Right atrium auricular region (tissue), 2 donors: ENCODE data around the gene ELOVL7. TPM values are rescaled to one million over a fixed set of nuclear protein-coding genes. Genes with fewer than 3 reads are reported as not detected.

Experiments
- DNase-seq: peaks from one replicate; pipeline ENCODE4 v3.0.0-alpha.2; 2019; ENCODE audit warnings: low spot score
- H3K27ac ChIP-seq, 2 donors: fragments of 200-600 bp; sonication (generic); 1 replicate in 1 of 2; 2 replicates in 1 of 2; pipeline ENCODE4 v1.5.1; 2016 to 2019
- H3K27me3 ChIP-seq, 2 donors: fragments of 200-600 bp; sonication (generic); one replicate each; pipeline versions ENCODE4 v1.5.1 to v1.6.0; 2017 to 2019
- H3K36me3 ChIP-seq: fragments of 200-600 bp; sonication (generic); one replicate; pipeline ENCODE4 v1.5.1; 2016
- H3K4me1 ChIP-seq, 2 donors: fragments of 200-600 bp; sonication (generic); one replicate each; pipeline versions ENCODE4 v1.5.1 to v1.6.0; 2017 to 2019
- H3K4me3 ChIP-seq, 2 donors: fragments of 200-600 bp; sonication (generic); 1 replicate in 1 of 2; 2 replicates in 1 of 2; pipeline ENCODE4 v1.5.1; 2017 to 2019; ENCODE audit warnings: mild to moderate bottlenecking in 1 of 2, moderate library complexity in 1 of 2
- H3K9me3 ChIP-seq, 2 donors: fragments of 200-600 bp; sonication (generic); one replicate each; pipeline ENCODE4 v1.5.1; 2019
- CTCF ChIP-seq, 2 donors: fragments of 200-600 bp; sonication (generic); IDR thresholded peaks; one replicate each; pipeline ENCODE4 v1.5.1; 2019; ENCODE audit warnings: antibody characterized with exemption in 2 of 2
- total RNA-seq, 2 donors: library from RNA; depleted of rRNA; stranded (reverse); fragments of >200 nt; gene quantifications; one replicate each; pipeline ENCODE4 v1.1.0, GENCODE V29; 2016

ELOVL7 gene
- total RNA-seq, 2 donors from 2014 or later = 0.43 to 1.5 TPM

DNA sequence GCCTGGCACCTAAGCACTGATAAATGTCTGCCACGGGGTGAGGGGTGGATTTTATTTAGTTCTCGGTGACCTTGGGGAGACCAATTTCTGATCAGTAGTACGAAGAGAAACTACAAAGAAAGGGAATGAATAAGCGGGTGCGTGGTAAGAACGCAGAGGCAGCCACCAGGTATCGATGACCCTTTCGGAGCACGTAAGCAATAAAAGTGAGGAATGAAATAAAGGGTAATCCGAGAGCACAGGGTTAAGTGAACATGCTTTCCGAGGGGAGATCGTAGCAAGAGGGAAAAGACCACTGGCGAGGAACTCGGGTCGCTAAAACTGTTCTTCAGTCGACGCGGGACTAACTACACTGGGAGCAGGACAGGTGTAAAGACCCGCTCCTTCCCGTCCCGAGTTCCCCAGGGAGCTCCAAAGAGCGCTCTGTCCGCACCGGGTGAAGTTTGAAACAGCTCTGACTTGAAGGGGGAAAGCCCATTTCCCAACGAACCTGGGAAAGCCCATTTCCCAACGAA lies 1.1 kb downstream of the ELOVL7 start:
- H3K27me3 ChIP-seq = no peaks in the 10 kb centered on the region
- H3K9me3 ChIP-seq = no peaks in the 10 kb centered on the region
- peaks cover 0 to 13% of the 10 kb centered on the region in 2 donors for H3K4me1 ChIP-seq
- H3K36me3 ChIP-seq = no peaks in the 10 kb centered on the region
- DNase-seq = no peak
- no peak for TF ChIP-seq CTCF (IDR thresholded peaks at IDR 0.05)
- H3K27ac ChIP-seq = no peak overlapping the region
- peak overlapping the region in 1 of 2 donors; percentile 68 for H3K4me3 ChIP-seq

DNA sequence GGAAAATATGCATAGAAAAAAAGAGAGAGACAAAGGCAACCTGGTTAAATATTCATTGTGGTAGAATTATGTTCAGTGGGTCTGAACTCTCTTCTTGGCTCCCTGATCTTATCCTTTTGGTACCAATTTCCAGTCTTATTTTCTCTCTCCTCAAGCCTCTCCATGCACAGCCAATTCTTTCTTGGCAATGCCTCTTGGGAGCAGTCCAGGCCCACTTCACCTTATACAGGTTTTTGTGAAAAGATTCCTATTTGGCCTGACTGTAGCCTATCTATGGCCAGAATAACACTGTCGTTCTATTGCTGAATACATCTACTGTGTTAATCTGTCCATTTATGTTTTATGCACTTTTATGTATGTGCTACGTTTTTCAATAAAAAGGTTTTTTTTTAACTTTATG lies 2.7 kb downstream of the ELOVL7 start:
- DNase-seq = no peak
- TF ChIP-seq CTCF (IDR thresholded peaks at IDR 0.05) = no peak
- H3K27ac ChIP-seq = no peak overlapping the region
- H3K27me3 ChIP-seq = no peaks in the 10 kb centered on the region
- no peaks in the 10 kb centered on the region for H3K9me3 ChIP-seq
- H3K4me1 ChIP-seq = peaks cover 0 to 13% of the 10 kb centered on the region in 2 donors
- H3K4me3 ChIP-seq = no peak overlapping the region
- no peaks in the 10 kb centered on the region for H3K36me3 ChIP-seq

GRCh38 chr5:60836131-60836530 lies 7.9 kb downstream of the ELOVL7 start:
- no peaks in the 10 kb centered on the region for H3K27me3 ChIP-seq
- DNase-seq = no peak
- H3K9me3 ChIP-seq = no peaks in the 10 kb centered on the region
- no peak for TF ChIP-seq CTCF (IDR thresholded peaks at IDR 0.05)
- no peaks in the 10 kb centered on the region for H3K4me1 ChIP-seq
- H3K27ac ChIP-seq = no peak overlapping the region
- no peaks in the 10 kb centered on the region for H3K36me3 ChIP-seq
- no peak overlapping the region for H3K4me3 ChIP-seq

- Histone ChIP-seq H3K4me1 (no peaks in the 10 kb centered on the region), H3K9me3 (no peaks in the 10 kb centered on the region), H3K27me3 (no peaks in the 10 kb centered on the region), H3K27ac (no peak overlapping the region), H3K36me3 (no peaks in the 10 kb centered on the region), H3K4me3 (no peak overlapping the region)
- TF ChIP-seq CTCF (IDR thresholded peaks at IDR 0.05) = no peak
- no peak for DNase-seq
Observed at GRCh38 chr5:60835554-60835953, 8.5 kb downstream of the ELOVL7 start.

- Histone ChIP-seq H3K4me1 (no peaks in the 10 kb centered on the region), H3K27ac (no peak overlapping the region), H3K9me3 (no peaks in the 10 kb centered on the region), H3K36me3 (no peaks in the 10 kb centered on the region), H3K4me3 (no peak overlapping the region), H3K27me3 (no peaks in the 10 kb centered on the region)
- no peak for DNase-seq
- TF ChIP-seq CTCF (IDR thresholded peaks at IDR 0.05) = no peak
Observed at GRCh38 chr5:60833520-60833919, 10.5 kb downstream of the ELOVL7 start.

GRCh38 chr5:60830581-60831127 lies 13.4 kb downstream of the ELOVL7 start:
- H3K4me1 ChIP-seq = no peaks in the 10 kb centered on the region
- no peak overlapping the region for H3K27ac ChIP-seq
- no peak for DNase-seq
- no peaks in the 10 kb centered on the region for H3K27me3 ChIP-seq
- no peak overlapping the region for H3K4me3 ChIP-seq
- no peaks in the 10 kb centered on the region for H3K9me3 ChIP-seq
- H3K36me3 ChIP-seq = no peaks in the 10 kb centered on the region
- no peak for TF ChIP-seq CTCF (IDR thresholded peaks at IDR 0.05)
